ENCODE data around the gene FMNL2.

FMNL2 gene

DNA sequence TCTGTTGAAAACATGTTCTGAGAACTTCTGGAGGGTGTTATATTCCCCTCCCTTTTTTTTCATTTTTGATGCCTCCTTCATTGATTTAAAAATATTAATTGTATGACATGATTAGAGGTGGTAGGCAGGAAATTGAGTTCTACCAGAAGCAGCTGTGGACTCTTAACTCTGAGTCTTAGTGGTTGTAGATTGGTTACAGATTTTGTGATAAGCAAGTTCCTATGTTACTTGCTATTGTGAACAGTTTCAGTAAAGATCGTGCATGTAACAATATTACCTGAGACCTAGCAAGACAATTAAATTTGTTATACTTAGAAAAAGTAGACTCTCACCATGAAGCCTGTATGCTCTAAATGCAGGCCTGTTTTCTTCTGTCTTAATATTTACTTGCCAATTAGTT is 294.2 kb downstream of the FMNL2 start:
- TF ChIP-seq CTCF (conservative IDR thresholded peaks at IDR 0.05; ENCODE audit: low read depth): no peak
- H3K27ac ChIP-seq: no peak overlapping the region
- DNase-seq (ENCODE audit: low spot score): no peak
- ChIA-PET POLR2A (ENCODE audit: low non-redundant PET) (interaction anchor here (0.6 kb wide), 1 partner anchor 292 kb away, joined by 3 read pairs; no protein-coding TSS in a partner anchor), CTCF (interaction anchor here (0.6 to 1.0 kb wide), 3 partner anchors 26 to 480 kb away, joined by 3 to 7 read pairs (median 4); no protein-coding TSS in a partner anchor)

DNA sequence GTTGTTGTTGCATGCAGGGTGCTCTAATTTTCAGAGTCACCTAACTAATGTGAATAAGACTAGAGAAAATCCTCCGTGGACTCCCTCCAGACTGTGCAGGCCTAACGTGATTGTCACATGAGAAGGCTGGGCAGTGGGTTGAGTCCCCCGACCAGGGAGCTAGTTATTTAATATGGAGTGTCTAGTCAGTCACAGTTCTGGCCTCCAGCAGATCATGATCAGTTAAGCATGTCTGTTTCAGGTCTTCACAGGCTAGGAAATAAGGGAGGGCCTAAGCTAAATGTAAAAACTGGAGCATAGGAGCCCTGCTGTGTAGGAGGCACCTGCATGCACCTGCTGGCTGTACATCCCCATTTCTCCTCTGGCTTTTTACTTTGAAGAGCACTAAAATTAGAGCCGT is 295.5 kb downstream of the FMNL2 start:
- no peak overlapping the region for H3K27ac ChIP-seq
- no peak for TF ChIP-seq CTCF (conservative IDR thresholded peaks at IDR 0.05; ENCODE audit: low read depth)
- ChIA-PET POLR2A (ENCODE audit: low non-redundant PET) (no interaction called here), CTCF (no interaction called here)
- DNase-seq (ENCODE audit: low spot score): no peak

GRCh38 chr2:152632736-152633135 is 297.8 kb downstream of the FMNL2 start:
- CTCF ChIA-PET: no interaction called here

DNA sequence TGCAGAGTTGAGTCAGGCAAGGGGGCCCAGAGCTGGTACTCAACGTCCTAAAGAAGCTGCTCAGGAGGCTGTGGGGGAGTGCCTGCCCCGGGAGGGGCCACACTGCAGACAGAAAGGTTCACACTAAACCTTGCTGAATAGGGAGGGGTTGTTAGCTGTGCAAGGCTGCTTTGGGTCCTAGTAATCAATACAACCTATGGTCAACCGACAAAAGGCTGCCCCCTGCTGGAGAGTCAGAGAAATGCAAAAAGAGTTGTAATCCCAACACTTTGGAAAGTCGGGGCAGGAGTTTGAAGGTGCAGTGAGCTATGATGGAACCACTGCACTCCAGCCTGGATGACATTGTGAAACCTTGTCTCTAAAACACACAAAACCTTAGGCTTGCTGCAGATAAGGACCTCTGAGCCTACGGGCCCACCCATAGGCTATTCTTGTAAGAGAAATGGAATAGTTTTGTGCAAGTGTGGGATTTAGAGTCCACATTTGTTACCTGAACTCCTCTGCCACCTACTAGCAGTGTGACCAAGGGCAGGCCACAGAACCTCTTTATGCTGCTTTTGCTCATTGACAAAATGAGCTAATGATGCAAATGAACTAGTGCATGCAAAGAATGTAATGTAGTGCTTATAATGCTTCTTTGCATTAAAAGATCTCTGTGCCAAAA is 300.8 kb downstream of the FMNL2 start:
- no peak overlapping the region for H3K27ac ChIP-seq
- CTCF ChIA-PET: interaction anchor here (0.6 to 1.9 kb wide), 12 partner anchors 9 to 599 kb away, joined by 3 to 7 read pairs (median 4); no protein-coding TSS in a partner anchor
- POLR2A ChIA-PET (ENCODE audit: low non-redundant PET): no interaction called here
- TF ChIP-seq CTCF (conservative IDR thresholded peaks at IDR 0.05; ENCODE audit: low read depth): peak; percentile 72
- peak; percentile 33 for DNase-seq (ENCODE audit: low spot score)

More at GRCh38 chr2:152632736-152633135, 297.8 kb downstream of the FMNL2 start:
- POLR2A ChIA-PET (ENCODE audit: low non-redundant PET): no interaction called here
- H3K27ac ChIP-seq: no peak overlapping the region
- DNase-seq (ENCODE audit: low spot score): no peak
- no peak for TF ChIP-seq CTCF (conservative IDR thresholded peaks at IDR 0.05; ENCODE audit: low read depth)

DNA sequence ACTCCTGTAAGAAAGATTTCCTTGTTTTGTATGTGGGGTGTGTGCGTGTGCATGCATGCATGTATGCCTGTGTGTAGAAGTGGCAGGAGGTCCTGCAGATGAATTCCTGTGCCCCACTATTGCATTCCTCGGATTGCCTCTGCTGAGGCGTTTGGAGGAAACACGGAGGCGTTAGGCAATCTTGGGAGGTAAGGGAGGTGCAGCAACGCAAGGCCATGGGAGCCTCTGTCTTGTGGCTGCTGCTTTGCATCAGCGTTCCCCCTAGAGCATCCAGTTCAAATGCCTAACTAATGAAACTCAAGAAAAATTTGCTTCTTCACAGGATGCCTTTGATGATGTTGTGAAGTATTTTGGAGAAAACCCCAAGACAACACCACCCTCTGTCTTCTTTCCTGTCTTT is 302.3 kb downstream of the FMNL2 start:
- DNase-seq (ENCODE audit: low spot score): no peak
- POLR2A ChIA-PET (ENCODE audit: low non-redundant PET): no interaction called here
- no peak for TF ChIP-seq CTCF (conservative IDR thresholded peaks at IDR 0.05; ENCODE audit: low read depth)
- CTCF ChIA-PET: no interaction called here
- H3K27ac ChIP-seq: no peak overlapping the region

DNA sequence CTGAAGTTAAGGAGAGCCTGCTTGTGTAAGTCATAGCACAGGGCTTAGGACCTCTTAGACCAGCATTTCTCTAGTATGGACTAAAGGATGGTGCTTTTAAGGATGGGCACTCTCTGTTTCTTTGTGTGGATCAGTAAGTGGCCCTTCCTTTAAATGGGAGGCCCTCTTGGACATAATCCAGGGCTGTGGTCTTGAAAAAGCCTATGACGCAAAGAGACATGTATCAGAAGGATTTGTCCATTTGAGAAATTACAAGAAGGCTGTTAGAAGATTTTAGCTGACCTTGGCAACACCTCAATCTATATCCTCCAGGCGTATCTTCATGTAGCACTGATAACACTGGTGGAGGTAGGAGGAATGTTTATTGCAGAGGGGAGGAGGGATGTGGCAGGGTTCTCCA is 303.1 kb downstream of the FMNL2 start:
- ChIA-PET POLR2A (ENCODE audit: low non-redundant PET) (no interaction called here), CTCF (no interaction called here)
- H3K27ac ChIP-seq: no peak overlapping the region
- no peak for DNase-seq (ENCODE audit: low spot score)
- no peak for TF ChIP-seq CTCF (conservative IDR thresholded peaks at IDR 0.05; ENCODE audit: low read depth)
